Fibroblast of lung (primary cell): ENCODE results near the gene HABP2.

Source experiments
- CTCF ChIP-seq, 2 donors: IDR thresholded peaks in 1 of 2; conservative IDR thresholded peaks in 1 of 2; 1 replicate in 1 of 2; 2 replicates in 1 of 2; pipeline ENCODE4 v1.5.1; 2011 to 2012; ENCODE audit warnings: low read length in 2 of 2, control low read depth in 1 of 2, inconsistent platforms in 1 of 2, low read depth in 1 of 2, mild to moderate bottlenecking in 1 of 2
- EZH2 ChIP-seq: IDR thresholded peaks from 2 replicates; pipeline ENCODE4 v1.5.1; 2012; ENCODE audit warnings: low read length, control low read depth, mild to moderate bottlenecking; ENCODE audit errors: missing control alignments

DNA sequence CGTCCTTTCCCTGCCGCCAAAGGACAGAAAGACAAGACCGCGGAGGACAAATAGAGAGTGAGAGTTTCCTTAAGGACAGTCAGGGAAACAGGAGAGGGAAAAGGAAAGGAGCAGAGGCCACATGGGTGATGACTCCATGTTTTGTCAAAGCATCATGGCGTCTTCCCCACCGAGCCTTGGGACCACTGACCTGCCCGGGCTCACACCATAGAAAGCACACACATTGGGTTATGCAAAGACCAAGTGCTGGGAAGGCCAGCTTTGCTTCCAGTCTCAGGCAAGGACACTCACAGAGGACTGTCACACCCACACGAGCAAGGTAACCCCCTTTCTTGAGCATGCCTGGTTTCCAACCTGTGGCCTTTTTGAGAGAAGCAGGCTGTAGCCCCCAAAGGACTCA is 23.3 kb upstream of the HABP2 start:
- no peak for TF ChIP-seq CTCF (conservative IDR thresholded peaks at IDR 0.05 in 1 of 2, IDR thresholded peaks at IDR 0.05 in 1 of 2; ENCODE audit: low read depth in 1 of 2, low read length in 2 of 2)
- TF ChIP-seq EZH2, result no peak
